K562 (cell line): ENCODE results near the gene C19orf12. TPM values are rescaled to one million over a fixed set of nuclear protein-coding genes. Genes with fewer than 3 reads are reported as not detected.

Source experiments
- CBX5 ChIP-seq: IDR thresholded peaks from 2 replicates; pipeline ENCODE4 v1.6.1; 2014; ENCODE audit warnings: low read depth, borderline replicate concordance
- CHAMP1 ChIP-seq: fragments of 450-650 bp; IDR thresholded peaks from 2 replicates; pipeline ENCODE4 v1.6.1; 2016; ENCODE audit warnings: mild to moderate bottlenecking
- COPS2 ChIP-seq: fragments of 450-650 bp; conservative IDR thresholded peaks from 2 replicates; pipeline ENCODE4 v1.6.1; 2016; ENCODE audit warnings: mild to moderate bottlenecking, moderate library complexity
- DPF2 ChIP-seq: fragments of 450-650 bp; IDR thresholded peaks from 2 replicates; pipeline ENCODE4 v1.6.1; 2016
- ELF2 ChIP-seq: fragments of 250-450 bp; sonication (Bioruptor Pico); IDR thresholded peaks from 2 replicates; pipeline ENCODE4 v1.5.0; 2021; ENCODE audit warnings: mild to moderate bottlenecking
- ETV5 ChIP-seq: sonication (generic); formaldehyde crosslinking; IDR thresholded peaks from 2 replicates; pipeline ENCODE4 v1.4.0; 2020; ENCODE audit warnings: low read depth, mild to moderate bottlenecking, missing genetic modification reagents
- FOXK2 ChIP-seq, 2 experiments: fragments of 450-650 bp; IDR thresholded peaks in 1 of 2; conservative IDR thresholded peaks in 1 of 2; 2 replicates each; pipeline ENCODE4 v1.6.1; 2016; ENCODE audit warnings: low read depth in 2 of 2, mild to moderate bottlenecking in 1 of 2
- L3MBTL2 ChIP-seq: fragments of 450-650 bp; IDR thresholded peaks from 2 replicates; pipeline ENCODE4 v1.6.1; 2016; ENCODE audit warnings: mild to moderate bottlenecking, moderate library complexity
- MYC ChIP-seq, 2 experiments: fragments of 250-450 bp in 1 of 2; sonication (Bioruptor Pico) in 1 of 2; IDR thresholded peaks; 2 replicates each; pipeline versions ENCODE4 v1.5.1 to v1.6.1; 2012 to 2021; ENCODE audit warnings: low read depth in 2 of 2, borderline replicate concordance in 1 of 2, improper control_type of control experiment in 1 of 2, low read length in 1 of 2, mild to moderate bottlenecking in 1 of 2, moderate library complexity in 1 of 2
- NR2C2 ChIP-seq, 2 experiments: fragments of 200-800 bp in 1 of 2; sonication (Bioruptor generic) in 1 of 2; sonication (generic) in 1 of 2; formaldehyde crosslinking in 1 of 2; IDR thresholded peaks; 2 replicates each; pipeline versions ENCODE4 v1.6.1 to v1.8.0; 2016 to 2022; ENCODE audit warnings: mild to moderate bottlenecking in 1 of 2, missing compliant biosample characterization in 1 of 2, missing genetic modification characterization in 1 of 2, missing genetic modification reagents in 1 of 2
- PHB2 ChIP-seq: fragments of 450-650 bp; IDR thresholded peaks from 2 replicates; pipeline ENCODE4 v1.6.1; 2017; ENCODE audit warnings: low read depth
- SNRNP70 ChIP-seq: fragments of 200-400 bp; formaldehyde crosslinking; optimal IDR thresholded peaks from 2 replicates; pipeline ENCODE3; 2017; ENCODE audit warnings: low read depth, low read length
- ZNF146 ChIP-seq: IDR thresholded peaks from one replicate; pipeline ENCODE4 v1.6.1; 2018; ENCODE audit warnings: missing compliant biosample characterization; ENCODE audit not compliant: unreplicated experiment
- polyA plus RNA-seq, 8 experiments: library from polyadenylated mRNA; depleted of rRNA in 4 of 8; stranded (reverse) in 5 of 8; unstranded in 3 of 8; fragments of >200 nt; fragmentation: Nextera tagmentation in 2 of 8; fragmentation: Illumina TruSeq in 1 of 8; extraction: Ambion mirVana in 2 of 8; extraction: Trizol in 1 of 8; gene quantifications; 2 replicates each; pipeline versions ENCODE4 v1.2.1 to v1.2.3, GENCODE V29; 2011 to 2014; ENCODE audit warnings: inconsistent platforms in 1 of 8, missing spikeins in 1 of 8
- total RNA-seq, 7 experiments: library from RNA; depleted of rRNA in 6 of 7; stranded (reverse); fragments of >200 nt in 6 of 7; fragmentation: Illumina TruSeq in 2 of 7; extraction: Trizol in 2 of 7; gene quantifications; 2 replicates each; pipeline versions ENCODE4 v1.2.1 to v1.2.3, GENCODE V29; 2011 to 2021; ENCODE audit warnings: low replicate concordance in 1 of 7
- TF ChIP-seq, protein P1 (sequence below): fragments of 450-650 bp; IDR thresholded peaks from 2 replicates; pipeline ENCODE4 v1.6.1; 2016; ENCODE audit warnings: mild to moderate bottlenecking, moderate library complexity

C19orf12 gene
- total and polyA plus RNA-seq, 9 of the 15 experiments (the other 6 are each of a cell fraction or from before 2014, with no cell fraction given) = 1.9 to 14.5 (median 10.2) TPM

DNA sequence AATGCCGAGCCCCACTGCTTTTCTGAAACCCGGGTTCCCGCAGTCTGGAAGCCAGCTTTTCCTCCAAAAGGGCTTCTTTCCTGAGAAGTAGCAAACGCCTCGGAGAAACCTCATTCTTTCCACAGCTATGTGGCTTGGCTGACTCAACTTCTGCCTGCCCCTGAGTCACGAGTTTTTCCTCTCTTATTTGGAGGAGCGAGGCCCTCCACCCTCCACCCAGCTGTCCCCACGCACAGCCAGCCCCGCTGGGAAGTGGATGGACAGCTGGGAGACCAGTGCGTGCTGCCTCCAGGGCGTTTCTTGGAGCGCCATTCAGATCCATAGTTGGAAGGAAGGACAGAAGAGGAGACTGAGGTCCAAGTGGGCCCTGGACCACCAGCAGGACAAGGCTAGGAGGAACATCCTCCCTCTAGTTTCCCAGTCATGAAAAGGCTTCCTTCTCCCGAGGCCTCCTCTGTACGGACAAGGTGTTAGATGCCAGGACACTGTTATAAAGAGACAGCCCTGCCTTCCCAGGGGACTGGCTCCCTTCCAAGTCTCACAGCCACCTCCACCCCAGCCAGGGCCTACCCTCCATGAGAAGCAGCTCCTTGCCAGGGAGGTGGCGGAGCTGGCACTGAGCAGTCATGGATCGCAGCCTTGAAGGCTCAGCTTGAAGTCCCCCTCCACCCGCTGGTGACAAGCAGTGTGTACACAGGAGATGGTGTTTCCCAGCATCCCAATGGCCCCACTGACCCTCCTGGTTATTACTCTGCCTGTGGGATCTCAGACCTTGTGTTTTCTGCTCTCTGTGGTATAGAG, 52.3 kb downstream of the C19orf12 start (continued):
- TF ChIP-seq, protein P1, sequence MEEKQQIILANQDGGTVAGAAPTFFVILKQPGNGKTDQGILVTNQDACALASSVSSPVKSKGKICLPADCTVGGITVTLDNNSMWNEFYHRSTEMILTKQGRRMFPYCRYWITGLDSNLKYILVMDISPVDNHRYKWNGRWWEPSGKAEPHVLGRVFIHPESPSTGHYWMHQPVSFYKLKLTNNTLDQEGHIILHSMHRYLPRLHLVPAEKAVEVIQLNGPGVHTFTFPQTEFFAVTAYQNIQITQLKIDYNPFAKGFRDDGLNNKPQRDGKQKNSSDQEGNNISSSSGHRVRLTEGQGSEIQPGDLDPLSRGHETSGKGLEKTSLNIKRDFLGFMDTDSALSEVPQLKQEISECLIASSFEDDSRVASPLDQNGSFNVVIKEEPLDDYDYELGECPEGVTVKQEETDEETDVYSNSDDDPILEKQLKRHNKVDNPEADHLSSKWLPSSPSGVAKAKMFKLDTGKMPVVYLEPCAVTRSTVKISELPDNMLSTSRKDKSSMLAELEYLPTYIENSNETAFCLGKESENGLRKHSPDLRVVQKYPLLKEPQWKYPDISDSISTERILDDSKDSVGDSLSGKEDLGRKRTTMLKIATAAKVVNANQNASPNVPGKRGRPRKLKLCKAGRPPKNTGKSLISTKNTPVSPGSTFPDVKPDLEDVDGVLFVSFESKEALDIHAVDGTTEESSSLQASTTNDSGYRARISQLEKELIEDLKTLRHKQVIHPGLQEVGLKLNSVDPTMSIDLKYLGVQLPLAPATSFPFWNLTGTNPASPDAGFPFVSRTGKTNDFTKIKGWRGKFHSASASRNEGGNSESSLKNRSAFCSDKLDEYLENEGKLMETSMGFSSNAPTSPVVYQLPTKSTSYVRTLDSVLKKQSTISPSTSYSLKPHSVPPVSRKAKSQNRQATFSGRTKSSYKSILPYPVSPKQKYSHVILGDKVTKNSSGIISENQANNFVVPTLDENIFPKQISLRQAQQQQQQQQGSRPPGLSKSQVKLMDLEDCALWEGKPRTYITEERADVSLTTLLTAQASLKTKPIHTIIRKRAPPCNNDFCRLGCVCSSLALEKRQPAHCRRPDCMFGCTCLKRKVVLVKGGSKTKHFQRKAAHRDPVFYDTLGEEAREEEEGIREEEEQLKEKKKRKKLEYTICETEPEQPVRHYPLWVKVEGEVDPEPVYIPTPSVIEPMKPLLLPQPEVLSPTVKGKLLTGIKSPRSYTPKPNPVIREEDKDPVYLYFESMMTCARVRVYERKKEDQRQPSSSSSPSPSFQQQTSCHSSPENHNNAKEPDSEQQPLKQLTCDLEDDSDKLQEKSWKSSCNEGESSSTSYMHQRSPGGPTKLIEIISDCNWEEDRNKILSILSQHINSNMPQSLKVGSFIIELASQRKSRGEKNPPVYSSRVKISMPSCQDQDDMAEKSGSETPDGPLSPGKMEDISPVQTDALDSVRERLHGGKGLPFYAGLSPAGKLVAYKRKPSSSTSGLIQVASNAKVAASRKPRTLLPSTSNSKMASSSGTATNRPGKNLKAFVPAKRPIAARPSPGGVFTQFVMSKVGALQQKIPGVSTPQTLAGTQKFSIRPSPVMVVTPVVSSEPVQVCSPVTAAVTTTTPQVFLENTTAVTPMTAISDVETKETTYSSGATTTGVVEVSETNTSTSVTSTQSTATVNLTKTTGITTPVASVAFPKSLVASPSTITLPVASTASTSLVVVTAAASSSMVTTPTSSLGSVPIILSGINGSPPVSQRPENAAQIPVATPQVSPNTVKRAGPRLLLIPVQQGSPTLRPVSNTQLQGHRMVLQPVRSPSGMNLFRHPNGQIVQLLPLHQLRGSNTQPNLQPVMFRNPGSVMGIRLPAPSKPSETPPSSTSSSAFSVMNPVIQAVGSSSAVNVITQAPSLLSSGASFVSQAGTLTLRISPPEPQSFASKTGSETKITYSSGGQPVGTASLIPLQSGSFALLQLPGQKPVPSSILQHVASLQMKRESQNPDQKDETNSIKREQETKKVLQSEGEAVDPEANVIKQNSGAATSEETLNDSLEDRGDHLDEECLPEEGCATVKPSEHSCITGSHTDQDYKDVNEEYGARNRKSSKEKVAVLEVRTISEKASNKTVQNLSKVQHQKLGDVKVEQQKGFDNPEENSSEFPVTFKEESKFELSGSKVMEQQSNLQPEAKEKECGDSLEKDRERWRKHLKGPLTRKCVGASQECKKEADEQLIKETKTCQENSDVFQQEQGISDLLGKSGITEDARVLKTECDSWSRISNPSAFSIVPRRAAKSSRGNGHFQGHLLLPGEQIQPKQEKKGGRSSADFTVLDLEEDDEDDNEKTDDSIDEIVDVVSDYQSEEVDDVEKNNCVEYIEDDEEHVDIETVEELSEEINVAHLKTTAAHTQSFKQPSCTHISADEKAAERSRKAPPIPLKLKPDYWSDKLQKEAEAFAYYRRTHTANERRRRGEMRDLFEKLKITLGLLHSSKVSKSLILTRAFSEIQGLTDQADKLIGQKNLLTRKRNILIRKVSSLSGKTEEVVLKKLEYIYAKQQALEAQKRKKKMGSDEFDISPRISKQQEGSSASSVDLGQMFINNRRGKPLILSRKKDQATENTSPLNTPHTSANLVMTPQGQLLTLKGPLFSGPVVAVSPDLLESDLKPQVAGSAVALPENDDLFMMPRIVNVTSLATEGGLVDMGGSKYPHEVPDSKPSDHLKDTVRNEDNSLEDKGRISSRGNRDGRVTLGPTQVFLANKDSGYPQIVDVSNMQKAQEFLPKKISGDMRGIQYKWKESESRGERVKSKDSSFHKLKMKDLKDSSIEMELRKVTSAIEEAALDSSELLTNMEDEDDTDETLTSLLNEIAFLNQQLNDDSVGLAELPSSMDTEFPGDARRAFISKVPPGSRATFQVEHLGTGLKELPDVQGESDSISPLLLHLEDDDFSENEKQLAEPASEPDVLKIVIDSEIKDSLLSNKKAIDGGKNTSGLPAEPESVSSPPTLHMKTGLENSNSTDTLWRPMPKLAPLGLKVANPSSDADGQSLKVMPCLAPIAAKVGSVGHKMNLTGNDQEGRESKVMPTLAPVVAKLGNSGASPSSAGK = peak; percentile 66
- TF ChIP-seq CBX5 (no peak), NR2C2 (CRISPR knock-in tag; IDR thresholded peaks at IDR 0.05) (no peak), NR2C2 (tag; IDR thresholded peaks at IDR 0.05) (peak; percentile 16; the same call in 1 of the 2 replicates), CHAMP1 (no peak), DPF2 (peak; percentile 25; the same call in 1 of the 2 replicates), ETV5 (no peak), ZNF146 (no peak), MYC (IDR thresholded peaks at IDR 0.05; ENCODE audit: low read depth, low read length) (no peak), MYC (CRISPR knock-in tag; IDR thresholded peaks at IDR 0.05; ENCODE audit: borderline replicate concordance, low read depth) (no peak), PHB2 (no peak), L3MBTL2 (peak; percentile 72), COPS2 (no peak), ELF2 (CRISPR knock-in tag) (no peak), FOXK2 (conservative IDR thresholded peaks at IDR 0.05 in 1 of 2, IDR thresholded peaks at IDR 0.05 in 1 of 2; ENCODE audit: low read depth in 2 of 2) (no peak), SNRNP70 (no peak)
